Bronchial epithelial cell (primary cell): ENCODE results near the gene FYN. TPM values are rescaled to one million over a fixed set of nuclear protein-coding genes. Genes with fewer than 3 reads are reported as not detected.

ENCODE experiments used
- DNase-seq: peaks from one replicate; pipeline ENCODE4 v3.0.0-alpha.2; 2010; ENCODE audit warnings: low read depth
- FAIRE-seq: peaks from 2 replicates; lab custom pipeline; 2011; peaks lifted over from hg19 to GRCh38; lab: Jason Lieb, UNC
- H3K27me3 ChIP-seq: 2 replicates; pipeline ENCODE4 v1.5.1; 2011; ENCODE audit warnings: low read length; ENCODE audit not compliant: control insufficient read depth, insufficient read depth
- H3K36me3 ChIP-seq: 2 replicates; pipeline ENCODE4 v1.5.1; 2011; ENCODE audit warnings: low read length; ENCODE audit not compliant: control insufficient read depth, insufficient read depth
- H3K4me3 ChIP-seq: 2 replicates; pipeline ENCODE4 v1.5.1; 2011; ENCODE audit warnings: mild to moderate bottlenecking, low read depth, low read length, control low read depth
- CTCF ChIP-seq: IDR thresholded peaks from 2 replicates; pipeline ENCODE4 v1.5.1; 2011; ENCODE audit warnings: mild to moderate bottlenecking, moderate library complexity, low read length, control low read depth, inconsistent platforms; ENCODE audit not compliant: insufficient read depth, severe bottlenecking
- total RNA-seq: library from RNA; depleted of rRNA; stranded (reverse); fragments of >200 nt; gene quantifications from 2 replicates; pipeline ENCODE4 v1.2.1, GENCODE V29; 2014

Gene FYN
- total RNA-seq, 1 donor from 2014 or later, result 38.7 TPM

DNA sequence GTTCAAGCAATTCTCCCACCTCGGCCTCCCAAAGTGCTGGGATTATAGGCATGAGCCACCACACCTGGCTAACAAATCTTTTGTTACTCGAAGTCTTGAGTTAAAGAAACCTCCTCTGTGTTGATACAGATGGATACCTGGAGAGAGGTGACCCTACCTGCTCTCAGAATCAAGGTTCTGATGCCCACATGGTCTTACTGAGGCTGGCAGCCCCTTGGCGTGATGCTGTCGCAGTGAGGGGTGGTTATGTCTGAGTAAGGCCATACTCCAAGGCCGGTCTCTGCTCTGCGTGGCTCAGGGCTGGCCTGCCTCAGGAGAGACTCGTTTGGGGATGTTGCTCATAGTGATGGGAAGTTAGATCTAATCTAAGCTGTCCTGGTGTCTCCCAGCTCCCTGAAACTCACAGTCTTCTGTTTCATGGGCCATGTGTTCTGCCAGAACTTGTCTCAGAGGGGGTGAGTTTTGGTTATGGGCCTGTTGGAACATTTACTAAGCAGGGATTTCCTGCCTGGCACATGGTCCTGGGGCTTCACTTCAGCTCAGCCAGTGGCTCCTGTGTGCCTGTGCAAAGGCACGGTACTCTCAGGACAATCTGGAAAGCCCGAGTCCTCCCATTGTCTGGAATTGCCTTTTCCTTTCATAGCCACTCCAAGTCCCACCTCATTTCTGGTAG is 250.1 kb downstream of the FYN start:
- DNase-seq (peak; percentile 92), FAIRE-seq (peak; percentile 23)
- Histone ChIP-seq H3K36me3 (no peaks in the 10 kb centered on the region), H3K4me3 (no peak overlapping the region), H3K27me3 (no peaks in the 10 kb centered on the region)
- no peak for TF ChIP-seq CTCF

DNA sequence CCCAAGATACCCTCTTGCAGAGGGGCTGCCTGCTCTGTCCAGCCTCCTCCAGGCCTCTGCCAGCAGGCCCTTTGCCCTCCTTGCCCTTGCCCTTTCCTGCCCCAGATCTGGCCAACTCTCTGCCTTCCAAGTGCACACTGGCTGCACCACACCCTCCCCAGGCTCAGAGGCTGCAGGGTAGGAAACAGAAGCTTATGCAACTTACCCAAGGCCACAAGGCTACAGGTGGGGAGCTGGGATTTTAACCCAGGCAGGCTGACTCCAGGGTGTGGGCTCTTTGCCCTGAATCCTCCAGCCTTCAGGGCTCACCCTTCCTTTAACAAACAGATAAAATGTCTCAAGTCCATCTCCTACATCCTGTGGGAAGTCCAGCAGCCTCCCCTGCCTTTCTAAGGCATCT is 253.1 kb downstream of the FYN start:
- DNase-seq (no peak), FAIRE-seq (no peak)
- Histone ChIP-seq H3K4me3 (no peak overlapping the region), H3K27me3 (no peaks in the 10 kb centered on the region), H3K36me3 (no peaks in the 10 kb centered on the region)
- no peak for TF ChIP-seq CTCF

GRCh38 chr6:111618407-111618806 is 254.8 kb downstream of the FYN start:
- TF ChIP-seq CTCF, result no peak
- H3K27me3 ChIP-seq, result no peaks in the 10 kb centered on the region
- FAIRE-seq, result no peak
- DNase-seq, result no peak
- no peaks in the 10 kb centered on the region for H3K36me3 ChIP-seq
- H3K4me3 ChIP-seq, result no peak overlapping the region

- FAIRE-seq (no peak), DNase-seq (no peak)
- Histone ChIP-seq H3K4me3 (no peak overlapping the region), H3K36me3 (no peaks in the 10 kb centered on the region), H3K27me3 (no peaks in the 10 kb centered on the region)
- no peak for TF ChIP-seq CTCF
These were observed 256.1 kb downstream of the FYN start for GRCh38 chr6:111617149-111617548.

DNA sequence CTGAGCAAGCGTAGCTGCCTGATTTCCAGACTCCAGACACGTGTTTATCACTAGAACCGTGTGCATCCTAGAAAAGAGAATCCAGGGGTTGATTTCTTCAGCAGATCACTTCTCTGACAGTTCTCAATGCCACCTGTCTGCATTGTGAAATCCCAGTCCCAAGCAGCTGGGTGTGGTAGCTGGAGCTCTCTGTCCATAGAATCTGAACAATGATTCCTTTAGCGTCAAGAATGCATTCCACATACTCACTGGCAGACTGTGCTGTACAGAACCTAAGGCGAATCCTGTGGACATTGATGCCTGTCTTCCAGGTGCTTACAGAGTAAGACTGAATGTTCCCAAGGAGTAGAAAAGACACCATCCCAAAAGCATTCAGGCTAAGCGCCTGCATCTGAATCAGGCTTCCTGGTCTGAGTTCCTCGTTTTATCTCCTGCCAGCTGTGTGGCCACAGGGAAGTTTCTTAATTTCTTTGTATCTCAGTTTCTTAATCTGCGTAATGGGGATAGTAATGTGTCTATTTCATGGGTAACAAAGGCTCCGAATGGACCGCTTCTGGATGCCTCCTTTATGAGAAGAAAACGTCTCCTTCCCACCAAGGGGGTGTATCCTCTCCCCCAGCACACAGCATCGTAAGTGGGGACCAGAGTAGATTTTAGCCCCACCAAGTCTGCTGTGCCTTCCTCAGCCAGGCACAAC is 257.2 kb downstream of the FYN start:
- DNase-seq (no peak), FAIRE-seq (no peak)
- no peaks in the 10 kb centered on the region for H3K36me3 ChIP-seq
- no peak overlapping the region for H3K4me3 ChIP-seq
- TF ChIP-seq CTCF, result no peak
- H3K27me3 ChIP-seq, result no peaks in the 10 kb centered on the region
